ENCODE results near the gene IMPG2. TPM values are rescaled to one million over a fixed set of nuclear protein-coding genes. Genes with fewer than 3 reads are reported as not detected.
A peak's percentile ranks its signal among the peaks of the same experiment; 100 is the strongest.

The IMPG2 gene
- total RNA-seq, 1 experiment from 2014 or later = 0.18 TPM

GRCh38 chr3:101182734-101183133 lies 137.6 kb downstream of the IMPG2 start:
- Histone ChIP-seq H3K36me3 (ENCODE audit: low read depth, low read length) (no peaks in the 10 kb centered on the region), H3K9ac (ENCODE audit: low read length) (no peak overlapping the region), H3K9me3 (ENCODE audit: low read length) (no peaks in the 10 kb centered on the region), H3K4me3 (ENCODE audit: low read length) (no peak overlapping the region), H3K4me1 (ENCODE audit: insufficient read depth, low read length) (peaks cover 5% of the 10 kb centered on the region; the same call in 1 of the 2 replicates), H3K27ac (ENCODE audit: low read length) (no peak overlapping the region), H3K27me3 (ENCODE audit: low read length) (no peaks in the 10 kb centered on the region), H3K79me2 (ENCODE audit: low read length) (no peaks in the 10 kb centered on the region), H3F3A (ENCODE audit: low read length, unreplicated experiment) (no peaks in the 10 kb centered on the region), H3K9me2 (replicated peaks; ENCODE audit: low read length) (no peaks in the 10 kb centered on the region), H2AFZ (ENCODE audit: low read length) (no peak overlapping the region), H4K20me1 (ENCODE audit: low read length) (no peaks in the 10 kb centered on the region), H3K4me2 (ENCODE audit: low read length) (no peak overlapping the region)
- no TSS peak for BruUV-seq (replicated peaks)
- POLR2A ChIA-PET (ENCODE audit: unreplicated experiment) = no interaction called here
- CTCF ChIA-PET = interaction anchor here (0.6 kb wide), 1 partner anchor 251 kb away, joined by 3 read pairs; no protein-coding TSS in a partner anchor
- ATAC-seq (peak; percentile 27; the same call in 1 of the 2 replicates), DNase-seq (peak; percentile 40)
- intact Hi-C loops (cut with micrococcal nuclease) = no loop called here
- TF ChIP-seq EZH2phosphoT487 (IDR thresholded peaks at IDR 0.05; ENCODE audit: borderline replicate concordance, low read length) (no peak), EZH2 (IDR thresholded peaks at IDR 0.05; ENCODE audit: low read length, unreplicated experiment) (no peak), CTCF (conservative IDR thresholded peaks at IDR 0.05; ENCODE audit: low read depth, low read length) (no peak)

GRCh38 chr3:101181801-101182200 lies 138.6 kb downstream of the IMPG2 start:
- H3K79me2 ChIP-seq (ENCODE audit: low read length) = no peaks in the 10 kb centered on the region
- no TSS peak for BruUV-seq (replicated peaks)
- no peak overlapping the region for H3K9ac ChIP-seq (ENCODE audit: low read length)
- no peaks in the 10 kb centered on the region for H3K27me3 ChIP-seq (ENCODE audit: low read length)
- DNase-seq (no peak), ATAC-seq (no peak)
- H3F3A ChIP-seq (ENCODE audit: low read length, unreplicated experiment) = no peaks in the 10 kb centered on the region
- no peak overlapping the region for H3K27ac ChIP-seq (ENCODE audit: low read length)
- H3K4me3 ChIP-seq (ENCODE audit: low read length) = no peak overlapping the region
- no peaks in the 10 kb centered on the region for H3K9me2 ChIP-seq (replicated peaks; ENCODE audit: low read length)
- no peak overlapping the region for H2AFZ ChIP-seq (ENCODE audit: low read length)
- peaks cover 5% of the 10 kb centered on the region; the same call in 1 of the 2 replicates for H3K4me1 ChIP-seq (ENCODE audit: insufficient read depth, low read length)
- no peaks in the 10 kb centered on the region for H3K36me3 ChIP-seq (ENCODE audit: low read depth, low read length)
- POLR2A ChIA-PET (ENCODE audit: unreplicated experiment) = no interaction called here
- intact Hi-C loops (cut with micrococcal nuclease) = no loop called here
- no peak for TF ChIP-seq EZH2 (IDR thresholded peaks at IDR 0.05; ENCODE audit: low read length, unreplicated experiment)
- no peak for TF ChIP-seq EZH2phosphoT487 (IDR thresholded peaks at IDR 0.05; ENCODE audit: borderline replicate concordance, low read length)
- TF ChIP-seq CTCF (conservative IDR thresholded peaks at IDR 0.05; ENCODE audit: low read depth, low read length) = no peak
- H4K20me1 ChIP-seq (ENCODE audit: low read length) = no peaks in the 10 kb centered on the region
- CTCF ChIA-PET = no interaction called here
- H3K4me2 ChIP-seq (ENCODE audit: low read length) = no peak overlapping the region
- no peaks in the 10 kb centered on the region for H3K9me3 ChIP-seq (ENCODE audit: low read length)

- H3K4me3 ChIP-seq (ENCODE audit: low read length) = no peak overlapping the region
- no peak overlapping the region for H3K9ac ChIP-seq (ENCODE audit: low read length)
- no peak for TF ChIP-seq CTCF (conservative IDR thresholded peaks at IDR 0.05; ENCODE audit: low read depth, low read length)
- TF ChIP-seq EZH2 (IDR thresholded peaks at IDR 0.05; ENCODE audit: low read length, unreplicated experiment) = no peak
- no peak for TF ChIP-seq EZH2phosphoT487 (IDR thresholded peaks at IDR 0.05; ENCODE audit: borderline replicate concordance, low read length)
- H3K4me1 ChIP-seq (ENCODE audit: insufficient read depth, low read length) = peaks cover 5% of the 10 kb centered on the region; the same call in 1 of the 2 replicates
- no peaks in the 10 kb centered on the region for H3K9me2 ChIP-seq (replicated peaks; ENCODE audit: low read length)
- H3K4me2 ChIP-seq (ENCODE audit: low read length) = no peak overlapping the region
- no peaks in the 10 kb centered on the region for H4K20me1 ChIP-seq (ENCODE audit: low read length)
- CTCF ChIA-PET = no interaction called here
- no peaks in the 10 kb centered on the region for H3F3A ChIP-seq (ENCODE audit: low read length, unreplicated experiment)
- H3K27ac ChIP-seq (ENCODE audit: low read length) = no peak overlapping the region
- no peaks in the 10 kb centered on the region for H3K27me3 ChIP-seq (ENCODE audit: low read length)
- DNase-seq = no peak
- no peaks in the 10 kb centered on the region for H3K9me3 ChIP-seq (ENCODE audit: low read length)
- no peaks in the 10 kb centered on the region for H3K79me2 ChIP-seq (ENCODE audit: low read length)
- H3K36me3 ChIP-seq (ENCODE audit: low read depth, low read length) = no peaks in the 10 kb centered on the region
- ATAC-seq = no peak
- intact Hi-C loops (cut with micrococcal nuclease) = no loop called here
- POLR2A ChIA-PET (ENCODE audit: unreplicated experiment) = no interaction called here
- no peak overlapping the region for H2AFZ ChIP-seq (ENCODE audit: low read length)
- BruUV-seq (replicated peaks) = no TSS peak
These were observed 140.7 kb downstream of the IMPG2 start for GRCh38 chr3:101179637-101180036.
